T-helper 2 cell treated with Interferon-gamma antibody and Interleukin-4, amounts not matched to agents 5 μg/mL and 100 μg/mL, for 36 hours (primary cell): ENCODE measurements around the gene PSPH.
"Not testable (repeated sequence)": the region's sequence is repeated elsewhere in the genome, so short reads cannot be mapped to it uniquely, and the experiment has no call there.

ENCODE experiments used
- DNase-seq: peaks from one replicate; pipeline ENCODE4 v3.0.0; 2021; ENCODE audit warnings: low spot score
- H3K27ac Mint-ChIP-seq: one replicate; pipeline ENCODE4 v1.8.0; 2021; ENCODE audit warnings: mild to moderate bottlenecking, mixed read lengths
- H3K27me3 Mint-ChIP-seq: one replicate; pipeline ENCODE4 v1.8.0; 2021; ENCODE audit warnings: low read depth, mixed read lengths
- H3K36me3 Mint-ChIP-seq: one replicate; pipeline ENCODE4 v1.8.0; 2021; ENCODE audit warnings: low read depth, mixed read lengths
- H3K4me1 Mint-ChIP-seq: one replicate; pipeline ENCODE4 v1.8.0; 2021; ENCODE audit warnings: low read depth, mixed read lengths
- H3K4me3 Mint-ChIP-seq: one replicate; pipeline ENCODE4 v1.8.0; 2022; ENCODE audit warnings: mild to moderate bottlenecking, moderate library complexity, mixed read lengths
- H3K9me3 Mint-ChIP-seq: one replicate; pipeline ENCODE4 v1.8.0; 2021; ENCODE audit warnings: mixed read lengths

Gene PSPH

DNA sequence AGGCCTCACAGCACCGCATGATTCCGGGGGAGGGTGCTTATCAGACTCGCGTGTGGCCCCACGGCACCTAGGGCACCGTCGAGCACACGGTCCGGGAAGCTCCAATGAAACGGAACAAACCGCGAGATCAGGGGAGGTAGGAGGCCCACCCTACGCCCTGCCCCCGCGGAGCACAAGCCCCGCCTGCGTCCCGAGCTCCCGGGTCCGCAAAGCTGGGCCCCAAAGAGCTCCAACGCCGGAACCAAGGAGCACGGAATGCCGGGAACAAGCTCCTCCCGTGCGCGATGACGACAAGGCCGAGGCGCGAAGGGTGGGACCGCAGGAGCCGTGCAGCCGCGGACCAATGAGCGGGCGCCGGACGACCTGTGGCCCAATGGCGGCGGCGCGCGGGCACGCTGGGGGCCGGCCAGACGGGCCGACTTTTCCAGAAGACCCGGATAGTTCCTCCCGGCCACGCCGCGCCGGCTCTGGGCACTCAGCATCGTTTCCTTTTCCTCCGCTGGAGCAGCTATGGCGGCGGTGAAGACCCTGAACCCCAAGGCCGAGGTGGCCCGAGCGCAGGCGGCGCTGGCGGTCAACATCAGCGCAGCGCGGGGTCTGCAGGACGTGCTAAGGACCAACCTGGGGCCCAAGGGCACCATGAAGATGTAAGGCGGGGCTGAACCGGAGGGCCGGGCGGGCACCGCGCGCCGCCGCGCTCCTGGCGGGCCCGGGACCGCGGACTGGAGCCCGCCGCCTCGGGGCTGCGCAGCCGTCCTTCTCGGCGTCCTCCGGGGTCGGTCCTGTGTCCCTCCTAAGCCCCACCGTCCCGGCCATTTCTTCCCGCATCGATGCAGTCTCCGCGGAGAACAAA is at the start of gene PSPH, which contains the start of gene CCT6A:
Gene PSPH, minus strand, starts transcription at position 106 of the 853 bp plus-strand sequence. CDS start 30,232 bp downstream, outside the sequence.
Gene CCT6A, plus strand, starts transcription at position 427 of the 853 bp plus-strand sequence. Its CDS starts 84 bp downstream, at position 511.
- peaks cover 28% of the 10 kb centered on the region for H3K4me1 Mint-ChIP-seq
- H3K36me3 Mint-ChIP-seq: peaks cover 38% of the 10 kb centered on the region
- H3K27me3 Mint-ChIP-seq: no peaks in the 10 kb centered on the region

DNA sequence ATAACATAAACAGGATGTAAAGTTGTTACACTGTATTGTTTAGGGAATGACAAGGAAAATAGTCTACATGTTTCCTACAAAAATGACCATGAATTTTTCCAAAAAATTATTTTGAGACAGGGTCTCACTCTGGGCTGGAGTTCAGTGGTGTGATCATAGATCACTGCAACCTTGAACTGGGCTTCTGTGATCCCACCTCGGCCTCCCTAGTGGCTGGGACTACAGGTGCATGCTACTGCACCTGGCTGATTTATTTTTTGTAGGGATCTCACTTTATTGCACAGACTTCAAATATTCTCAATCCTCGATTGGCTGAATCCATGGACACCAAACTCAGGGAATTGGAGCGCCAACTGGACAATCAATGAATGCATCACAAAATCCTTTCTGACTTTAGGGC is 48.4 kb upstream of the PSPH start:
- peaks cover 37% of the 10 kb centered on the region for H3K36me3 Mint-ChIP-seq
- H3K27me3 Mint-ChIP-seq: no peaks in the 10 kb centered on the region
- H3K4me3 Mint-ChIP-seq: no peak overlapping the region
- H3K4me1 Mint-ChIP-seq: peaks cover 2% of the 10 kb centered on the region
- no peaks in the 10 kb centered on the region for H3K9me3 Mint-ChIP-seq
- DNase-seq: no peak
- no peak overlapping the region for H3K27ac Mint-ChIP-seq

More for the DNA sequence above, at the start of gene PSPH, which contains the start of gene CCT6A:
- peak within 1 kb of the TSS; percentile 90 for H3K4me3 Mint-ChIP-seq
- peak; percentile 94 for DNase-seq
- peak within 1 kb of the TSS; percentile 89 for H3K27ac Mint-ChIP-seq
- H3K9me3 Mint-ChIP-seq: no peaks in the 10 kb centered on the region

DNA sequence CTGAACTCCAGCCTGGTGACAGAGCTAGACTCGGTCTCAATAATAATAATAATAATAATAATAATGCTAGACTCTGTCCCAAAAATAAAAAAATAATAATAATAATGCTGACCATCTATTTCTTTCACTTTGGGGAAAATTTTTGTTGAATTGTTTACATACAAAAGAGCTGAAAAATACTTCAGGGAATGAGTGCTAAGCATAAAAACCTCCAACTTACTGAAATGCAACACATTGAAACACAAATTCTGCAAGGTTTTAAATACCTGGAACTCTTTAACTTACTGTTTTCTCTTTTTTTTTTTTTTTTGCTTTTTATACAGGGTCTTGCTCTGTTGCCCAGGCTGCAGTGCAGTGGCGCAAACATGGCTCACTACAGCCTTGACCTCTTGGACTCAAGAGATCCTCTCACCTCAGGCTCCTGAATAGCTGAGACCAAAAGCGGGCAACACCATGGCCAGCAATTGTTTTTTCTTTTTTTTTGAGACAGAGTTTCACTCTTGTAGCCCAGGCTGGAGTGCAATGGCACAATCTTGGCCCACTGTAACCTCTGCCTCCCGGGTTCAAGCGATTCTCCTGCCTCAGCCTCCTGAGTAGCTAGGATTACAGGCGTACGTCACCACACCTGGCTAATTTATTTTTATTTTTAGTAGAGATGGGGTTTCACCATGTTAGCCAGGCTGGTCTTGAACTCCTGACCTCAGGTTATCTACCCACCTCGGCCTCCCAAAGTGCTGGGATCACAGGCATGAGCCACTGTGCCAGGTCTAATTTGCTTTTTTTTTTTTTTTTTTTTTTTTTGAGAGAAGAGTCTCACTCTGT is 47.2 kb upstream of the PSPH start:
- not testable (repeated sequence) for H3K27ac Mint-ChIP-seq, H3K4me1 Mint-ChIP-seq, H3K4me3 Mint-ChIP-seq, H3K9me3 Mint-ChIP-seq, DNase-seq, H3K27me3 Mint-ChIP-seq
- peaks cover 33% of the 10 kb centered on the region for H3K36me3 Mint-ChIP-seq

DNA sequence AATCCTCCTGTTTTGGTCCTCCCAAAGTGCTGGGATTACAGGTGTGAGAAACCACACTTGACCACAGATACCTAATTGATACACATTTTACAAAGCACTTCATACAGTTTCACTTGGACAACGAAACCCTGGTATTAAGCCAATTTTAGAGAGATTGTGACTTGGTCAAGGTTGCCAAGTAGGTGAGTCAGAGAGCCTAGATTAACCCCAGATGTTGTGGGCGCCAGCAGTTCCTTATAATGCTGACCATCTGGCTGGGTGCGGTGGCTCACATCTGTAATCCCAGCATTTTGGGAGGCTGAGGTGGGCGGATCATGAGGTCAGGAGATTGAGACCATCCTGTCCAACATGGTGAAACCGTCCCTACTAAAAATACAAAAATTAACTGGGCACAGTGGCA is 46.5 kb upstream of the PSPH start:
- no peak for DNase-seq
- H3K4me3 Mint-ChIP-seq: no peak overlapping the region
- H3K9me3 Mint-ChIP-seq: no peaks in the 10 kb centered on the region
- peaks cover 29% of the 10 kb centered on the region for H3K36me3 Mint-ChIP-seq
- no peaks in the 10 kb centered on the region for H3K27me3 Mint-ChIP-seq
- no peaks in the 10 kb centered on the region for H3K4me1 Mint-ChIP-seq
- no peak overlapping the region for H3K27ac Mint-ChIP-seq

DNA sequence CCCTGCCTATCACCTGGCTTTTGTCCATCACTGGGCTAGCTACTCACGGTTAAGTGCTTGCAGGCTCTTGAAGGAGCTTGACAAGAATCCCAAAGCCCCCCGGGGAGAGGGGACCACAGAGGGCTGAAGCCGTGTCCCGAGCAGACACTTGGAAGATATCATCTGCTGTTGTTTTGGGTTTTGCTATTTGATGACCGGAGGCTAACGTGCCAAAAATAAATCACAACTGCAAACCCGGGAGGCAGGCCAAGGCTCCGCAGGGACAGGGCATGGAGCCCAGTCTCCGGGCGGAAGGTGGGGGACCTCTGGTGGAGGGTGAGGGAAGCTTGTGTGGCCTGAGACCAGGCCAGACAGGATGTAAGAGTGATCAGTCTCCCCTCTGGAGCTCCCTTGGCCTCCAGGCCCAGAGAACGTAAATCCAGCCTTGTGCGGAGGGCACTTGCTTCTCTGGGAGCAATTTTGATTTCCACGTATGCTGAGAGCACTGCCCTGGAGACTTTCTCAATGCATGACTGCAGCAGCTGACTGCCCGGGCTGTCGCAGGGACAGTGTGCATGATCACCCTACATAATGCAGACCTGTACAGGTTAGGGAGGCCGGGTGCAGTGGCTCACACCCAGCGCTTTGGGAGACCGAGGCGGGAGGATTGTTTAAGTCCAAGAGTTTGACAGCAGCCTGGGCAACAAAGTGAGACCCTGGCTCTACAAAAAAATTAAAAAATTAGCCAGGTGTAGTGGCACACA is 41.7 kb upstream of the PSPH start, which contains the start of gene PHKG1:
Gene PHKG1, minus strand, starts transcription at position 164 of the 743 bp plus-strand sequence. CDS start 4,011 bp downstream, outside the sequence.
- H3K9me3 Mint-ChIP-seq: no peaks in the 10 kb centered on the region
- peaks cover 5% of the 10 kb centered on the region for H3K36me3 Mint-ChIP-seq
- H3K4me3 Mint-ChIP-seq: no peak within 1 kb of the TSS
- no peaks in the 10 kb centered on the region for H3K4me1 Mint-ChIP-seq
- no peak within 1 kb of the TSS for H3K27ac Mint-ChIP-seq
- no peak for DNase-seq
- H3K27me3 Mint-ChIP-seq: no peaks in the 10 kb centered on the region

DNA sequence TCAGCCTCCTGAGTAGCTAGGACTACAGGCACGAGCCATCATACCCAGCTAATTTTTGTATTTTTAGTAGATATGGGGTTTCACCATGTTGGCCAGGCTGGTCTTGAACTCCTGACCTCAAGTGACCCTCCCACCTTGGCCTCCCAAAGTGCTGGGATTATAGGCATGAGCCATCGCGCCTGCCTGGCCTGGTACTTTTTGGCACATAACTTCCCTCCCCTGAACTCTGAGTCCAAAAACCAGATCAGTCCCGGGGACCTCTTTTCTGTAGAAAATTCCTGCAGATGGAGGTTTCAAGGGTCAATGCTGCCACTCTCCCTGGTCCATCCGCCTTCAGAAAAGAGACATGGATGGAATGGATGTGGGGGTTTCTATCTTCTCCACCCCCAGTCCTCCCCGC is 41.1 kb upstream of the PSPH start:
- not testable (repeated sequence) for H3K36me3 Mint-ChIP-seq, H3K4me1 Mint-ChIP-seq, H3K27ac Mint-ChIP-seq, DNase-seq, H3K9me3 Mint-ChIP-seq, H3K27me3 Mint-ChIP-seq, H3K4me3 Mint-ChIP-seq

DNA sequence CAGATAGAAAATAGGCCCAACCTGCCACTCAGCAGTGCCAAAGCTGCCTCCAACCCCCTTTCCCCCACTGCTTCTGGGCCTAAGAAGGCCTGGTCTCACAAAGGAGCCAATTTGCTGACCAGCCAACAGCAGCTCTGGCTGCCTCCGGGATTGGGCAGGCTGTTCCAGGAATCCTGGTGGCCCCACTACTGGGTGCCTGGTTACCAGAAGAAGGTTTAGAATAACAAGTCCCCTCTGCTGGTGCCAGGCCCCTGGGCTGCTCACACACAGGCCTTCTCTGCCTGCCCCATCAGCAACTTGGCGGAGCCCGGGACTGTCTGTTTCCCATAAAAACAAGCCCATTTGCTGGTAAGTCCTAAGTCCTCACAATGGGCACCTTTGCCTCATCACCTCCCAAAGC is 40.3 kb upstream of the PSPH start:
- Mint-ChIP-seq H3K4me3 (no peak overlapping the region), H3K27me3 (no peaks in the 10 kb centered on the region), H3K4me1 (no peaks in the 10 kb centered on the region), H3K27ac (no peak overlapping the region), H3K36me3 (peaks cover 4% of the 10 kb centered on the region), H3K9me3 (no peaks in the 10 kb centered on the region)
- no peak for DNase-seq

DNA sequence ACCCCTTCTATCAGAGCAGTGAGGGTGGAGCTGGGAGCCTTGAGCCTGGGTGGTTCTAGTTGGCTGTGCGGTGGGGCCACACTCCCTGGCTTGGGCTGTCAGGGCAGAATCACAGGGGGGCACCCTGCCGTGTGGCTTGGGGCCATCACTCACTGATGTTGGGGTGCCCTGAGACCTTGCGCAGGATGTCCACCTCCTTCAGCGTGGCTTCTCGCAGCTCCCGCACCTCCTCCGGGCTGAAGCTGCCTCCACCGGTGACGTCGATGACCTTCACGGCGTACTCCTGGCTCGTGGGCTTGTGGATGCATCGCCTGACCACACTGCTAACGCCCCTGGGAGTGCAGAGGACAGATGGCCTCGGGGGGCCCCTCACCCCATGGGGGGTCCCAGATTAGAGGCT is 36.2 kb upstream of the PSPH start:
- DNase-seq: no peak
- no peaks in the 10 kb centered on the region for H3K9me3 Mint-ChIP-seq
- peaks cover 5% of the 10 kb centered on the region for H3K36me3 Mint-ChIP-seq
- no peaks in the 10 kb centered on the region for H3K4me1 Mint-ChIP-seq
- no peak overlapping the region for H3K4me3 Mint-ChIP-seq
- H3K27me3 Mint-ChIP-seq: no peaks in the 10 kb centered on the region
- no peak overlapping the region for H3K27ac Mint-ChIP-seq

DNA sequence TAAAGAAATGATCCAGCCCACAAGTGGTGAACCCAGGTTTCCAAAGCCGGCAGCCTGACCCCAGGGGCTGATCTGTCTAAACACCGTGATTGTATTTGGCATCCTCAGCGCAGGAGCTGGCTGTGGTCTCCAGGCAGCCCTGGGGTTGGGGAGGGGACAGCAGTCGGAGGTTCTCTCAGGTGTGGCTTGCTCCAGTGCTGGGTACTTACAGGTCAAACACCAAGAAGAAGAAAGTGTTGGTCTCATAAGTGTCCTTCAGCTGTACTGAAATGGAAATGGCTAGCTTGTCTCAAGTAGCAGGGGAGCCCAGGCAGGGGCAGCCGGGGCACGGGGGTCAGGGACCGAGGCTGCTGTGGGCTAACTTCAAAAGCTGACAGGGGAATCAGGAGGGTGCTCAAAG is 35.5 kb upstream of the PSPH start:
- Mint-ChIP-seq H3K4me1 (no peaks in the 10 kb centered on the region), H3K36me3 (peaks cover 5% of the 10 kb centered on the region), H3K27ac (no peak overlapping the region), H3K9me3 (no peaks in the 10 kb centered on the region), H3K4me3 (no peak overlapping the region), H3K27me3 (no peaks in the 10 kb centered on the region)
- no peak for DNase-seq

DNA sequence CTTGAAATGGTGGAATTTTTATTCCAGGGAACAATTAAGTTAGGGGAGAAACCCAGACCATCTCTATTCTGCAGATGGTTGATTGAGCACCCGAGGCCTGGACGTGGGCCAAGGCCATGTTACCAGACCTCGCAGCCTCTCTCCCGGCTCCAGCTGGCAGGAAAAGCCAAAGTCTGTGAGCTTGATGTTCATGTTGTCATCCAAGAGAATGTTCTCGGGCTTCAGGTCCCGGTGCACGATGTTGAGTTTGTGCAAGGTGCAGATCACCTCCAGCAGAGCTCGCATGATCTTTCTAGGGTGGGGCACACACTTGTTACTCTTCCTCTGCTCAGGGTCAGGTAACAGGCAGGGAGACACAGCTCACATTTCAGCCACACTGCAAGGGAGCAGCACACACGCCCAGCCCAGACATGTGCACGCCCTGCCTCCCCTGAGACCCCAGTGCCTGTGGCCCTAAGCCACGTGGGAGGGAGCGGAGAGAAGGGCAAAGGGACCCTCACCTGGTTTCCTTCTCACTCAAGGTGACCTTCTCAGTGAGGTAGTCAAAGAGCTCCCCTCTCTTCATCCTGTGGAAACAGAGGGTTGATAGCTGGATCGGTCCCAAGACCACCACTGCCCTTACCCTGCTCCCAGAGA is 32.0 kb upstream of the PSPH start:
- no peaks in the 10 kb centered on the region for H3K27me3 Mint-ChIP-seq
- H3K36me3 Mint-ChIP-seq: peaks cover 14% of the 10 kb centered on the region
- no peaks in the 10 kb centered on the region for H3K4me1 Mint-ChIP-seq
- H3K27ac Mint-ChIP-seq: no peak overlapping the region
- no peaks in the 10 kb centered on the region for H3K9me3 Mint-ChIP-seq
- no peak overlapping the region for H3K4me3 Mint-ChIP-seq
- DNase-seq: no peak

DNA sequence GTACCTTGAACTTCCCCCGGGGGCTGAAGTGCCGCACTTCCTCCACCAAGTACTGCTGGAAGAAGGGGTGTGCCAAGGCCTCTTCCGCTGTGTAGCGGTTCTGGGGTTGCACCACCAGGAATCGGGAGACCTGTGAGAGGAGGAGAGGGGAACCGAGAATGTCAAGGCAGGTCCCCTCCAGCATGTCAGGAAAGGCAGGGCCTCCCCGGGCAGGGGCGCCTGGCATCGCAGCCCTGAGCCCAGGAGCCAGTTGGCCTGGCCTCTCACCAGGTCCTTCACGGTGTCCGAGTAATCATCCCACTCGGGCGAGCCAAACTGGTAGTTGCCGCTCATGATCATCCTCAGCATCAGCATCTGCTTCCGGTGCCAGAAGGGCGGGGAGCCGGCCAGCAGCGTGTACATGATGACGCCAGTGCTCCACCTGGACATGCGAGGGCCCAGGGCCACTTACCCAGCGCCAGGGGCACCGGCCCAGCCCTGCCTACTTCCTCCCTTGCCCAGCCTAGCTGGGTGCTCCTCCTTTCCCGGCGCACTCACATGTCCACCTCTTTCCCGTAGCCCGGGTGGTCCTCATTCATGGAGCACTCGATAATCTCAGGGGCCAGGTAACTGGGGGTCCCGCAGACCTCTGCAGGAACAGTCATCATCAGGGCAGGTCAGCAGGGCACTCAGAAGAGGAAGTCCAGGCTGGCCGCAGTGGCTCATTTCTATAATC is 30.5 kb upstream of the PSPH start:
- H3K4me3 Mint-ChIP-seq: no peak overlapping the region
- peaks cover 14% of the 10 kb centered on the region for H3K36me3 Mint-ChIP-seq
- H3K9me3 Mint-ChIP-seq: no peaks in the 10 kb centered on the region
- H3K4me1 Mint-ChIP-seq: no peaks in the 10 kb centered on the region
- DNase-seq: no peak
- H3K27ac Mint-ChIP-seq: no peak overlapping the region
- H3K27me3 Mint-ChIP-seq: no peaks in the 10 kb centered on the region

DNA sequence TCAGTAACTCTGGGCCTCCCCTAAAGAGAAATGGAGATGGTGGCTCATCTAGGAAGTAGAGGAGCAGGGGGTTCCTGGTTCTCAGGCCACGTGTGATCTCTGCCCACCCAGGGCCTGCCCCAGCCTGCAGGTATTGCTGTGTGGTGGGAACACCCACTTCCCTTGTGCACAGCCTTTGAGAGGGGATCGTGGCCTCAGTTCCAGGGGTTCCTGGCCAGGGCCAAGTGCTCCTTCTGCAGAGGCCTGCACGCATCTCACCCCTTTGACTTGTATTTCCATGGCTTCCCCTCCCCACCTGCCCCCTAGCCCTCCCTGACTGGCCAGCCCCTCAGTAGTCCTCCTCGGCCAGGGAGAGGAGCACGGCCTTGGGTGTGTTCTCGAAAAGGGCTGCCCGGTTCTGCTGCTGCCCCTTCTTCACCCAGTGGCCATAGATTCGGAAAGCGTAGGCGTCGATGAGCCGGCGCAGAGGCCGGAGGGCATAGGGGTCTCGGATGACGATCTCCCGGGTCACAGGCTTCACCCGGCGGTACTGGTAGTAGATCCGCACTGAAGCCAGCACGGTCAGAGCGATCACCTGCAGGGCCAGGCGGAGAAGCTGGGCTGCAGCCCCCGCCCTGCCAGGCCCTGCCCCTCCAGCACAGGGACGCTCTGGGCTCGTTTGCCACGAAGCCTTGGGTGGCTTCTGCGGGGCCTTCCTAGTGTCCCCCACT is 29.6 kb upstream of the PSPH start:
- H3K4me1 Mint-ChIP-seq, H3K27me3 Mint-ChIP-seq, H3K9me3 Mint-ChIP-seq, H3K27ac Mint-ChIP-seq, DNase-seq, H3K4me3 Mint-ChIP-seq: not testable (repeated sequence)
- peaks cover 15% of the 10 kb centered on the region for H3K36me3 Mint-ChIP-seq
